ENCODE results near the gene CNPPD1. TPM values are rescaled to one million over a fixed set of nuclear protein-coding genes. Genes with fewer than 3 reads are reported as not detected.

The CNPPD1 gene
- total RNA-seq, 3 donors from 2014 or later, result 90.4 to 138 (median 110) TPM

DNA sequence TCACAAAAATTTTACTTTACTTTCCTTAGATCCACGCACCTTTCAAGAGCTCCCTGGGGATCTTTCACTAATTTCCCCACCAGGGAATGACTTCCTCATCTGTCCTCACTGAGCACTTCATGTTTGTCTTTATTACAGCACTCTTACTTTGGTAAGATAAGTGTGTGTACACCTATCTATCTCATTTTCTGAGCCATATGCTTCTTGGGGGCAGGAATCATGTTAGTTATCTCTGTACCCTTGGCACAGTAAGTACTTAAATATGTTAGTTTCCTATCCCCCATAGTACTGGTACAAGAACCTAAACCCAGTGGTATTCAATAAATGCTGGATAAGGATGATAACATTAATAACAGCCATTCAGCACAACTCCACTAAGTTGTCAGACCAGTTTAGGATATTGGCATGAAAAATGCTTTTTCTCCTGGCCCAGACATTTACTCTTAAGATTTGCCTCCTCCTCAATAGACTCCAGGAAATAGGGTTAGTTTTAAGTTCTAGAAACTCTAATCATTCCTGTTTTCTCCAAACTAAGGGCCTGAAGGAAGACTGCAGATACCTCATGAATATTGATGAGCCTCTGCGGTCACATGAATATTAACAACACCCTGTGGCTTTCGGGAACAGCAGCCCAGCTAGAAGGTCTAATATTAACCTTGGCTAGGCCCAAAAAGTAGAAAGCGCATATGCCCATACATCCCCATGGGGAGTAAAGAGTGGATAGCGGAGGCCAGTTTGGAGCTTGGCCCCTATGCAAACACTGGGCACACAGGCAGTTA, 54.3 kb downstream of the CNPPD1 start:
- no peaks in the 10 kb centered on the region for H3K36me3 ChIP-seq (ENCODE audit: low read depth)
- ATAC-seq (no peak), DNase-seq (no peak)
- H3K9me3 ChIP-seq, result no peaks in the 10 kb centered on the region
- H3K4me3 ChIP-seq, result no peak overlapping the region
- intact Hi-C loops (cut with DNase I, micrococcal nuclease), result no loop called here
- TF ChIP-seq CTCF (IDR thresholded peaks at IDR 0.05), result no peak
- H3K4me1 ChIP-seq (ENCODE audit: low read depth), result peaks cover 49% of the 10 kb centered on the region

Other genes starting within 250 kb of the CNPPD1 start
- 1 to 10 TPM in 1 of 3 donors, under 1 TPM in 2; 0.38 to 1.4 (median 0.39) TPM for gene CDK5R2, start 217.3 kb downstream of the CNPPD1 start, total RNA-seq
- 1 to 10 TPM in 2 of 3 donors, under 1 TPM in 1; 0.63 to 2.7 (median 1.8) TPM for gene FEV, start 191.7 kb downstream of the CNPPD1 start, total RNA-seq
- 1 to 10 TPM; 1.2 to 6.1 (median 5.0) TPM for gene CRYBA2, start 183.5 kb downstream of the CNPPD1 start, total RNA-seq
- under 1 TPM; 0.09 to 0.46 (median 0.27) TPM for gene CFAP65, start 135.4 kb downstream of the CNPPD1 start, total RNA-seq
- 10 to 100 TPM; 31.0 to 91.2 (median 57.6) TPM for gene IHH, start 116.0 kb downstream of the CNPPD1 start, total RNA-seq
- 10 to 100 TPM; 31.9 to 63.6 (median 41.7) TPM for gene NHEJ1, start 16.1 kb downstream of the CNPPD1 start, total RNA-seq
- gene SLC23A3, start 6.9 kb downstream of the CNPPD1 start, total RNA-seq, result 10 to 100 TPM in 1 of 3 donors, 1 to 10 TPM in 2; 5.8 to 13.6 (median 7.6) TPM
- 100 to 1,000 TPM; 110 to 159 (median 110) TPM for gene RETREG2, start 1.4 kb upstream of the CNPPD1 start, total RNA-seq
- 10 to 100 TPM; 59.6 to 88.5 (median 66.0) TPM for gene ZFAND2B, start 29.9 kb upstream of the CNPPD1 start, total RNA-seq
- gene ABCB6, start 42.0 kb upstream of the CNPPD1 start, total RNA-seq, result 10 to 100 TPM in 2 of 3 donors, 1 to 10 TPM in 1; 6.7 to 21.3 (median 10.4) TPM
- gene ATG9A, start 52.7 kb upstream of the CNPPD1 start, total RNA-seq, result 10 to 100 TPM; 51.9 to 74.3 (median 63.4) TPM
- 10 to 100 TPM; 38.6 to 65.2 (median 47.1) TPM for gene ANKZF1, start 52.9 kb upstream of the CNPPD1 start, total RNA-seq
- 10 to 100 TPM in 1 of 3 donors, 1 to 10 TPM in 2; 4.2 to 10.8 (median 5.8) TPM for gene GLB1L, start 68.5 kb upstream of the CNPPD1 start, total RNA-seq
- 10 to 100 TPM; 29.7 to 37.3 (median 32.7) TPM for gene STK16, start 68.6 kb upstream of the CNPPD1 start, total RNA-seq
- gene TUBA4B, start 76.3 kb upstream of the CNPPD1 start, total RNA-seq, result not detected
- 10 to 100 TPM; 69.7 to 75.3 (median 75.0) TPM for gene TUBA4A, start 77.0 kb upstream of the CNPPD1 start, total RNA-seq
- gene DNAJB2, start 102.4 kb upstream of the CNPPD1 start, total RNA-seq, result 10 to 100 TPM; 61.0 to 71.0 (median 68.7) TPM
- gene PTPRN, start 132.5 kb upstream of the CNPPD1 start, total RNA-seq, result 10 to 100 TPM in 1 of 3 donors, 1 to 10 TPM in 1, under 1 TPM in 1; 0.72 to 13.0 (median 1.0) TPM
- not detected for gene RESP18, start 155.8 kb upstream of the CNPPD1 start, total RNA-seq
- 100 to 1,000 TPM in 2 of 3 donors, 10 to 100 TPM in 1; 75.7 to 127 (median 125) TPM for gene DNPEP, start 211.0 kb upstream of the CNPPD1 start, total RNA-seq
- 1,000 to 10,000 TPM in 1 of 3 donors, 100 to 1,000 TPM in 1, 10 to 100 TPM in 1; 65.4 to 4,715 (median 359) TPM for gene DES, start 241.5 kb upstream of the CNPPD1 start, total RNA-seq

Measured in mucosa of descending colon (tissue), 3 donors.